NCI-H1436 (cell line): ENCODE data around the gene ANGEL1.

Experiments used
- DNase-seq: peaks from one replicate; lab custom pipeline; 2025; lab: John Stamatoyannopoulos, UW

Gene ANGEL1, protein sequence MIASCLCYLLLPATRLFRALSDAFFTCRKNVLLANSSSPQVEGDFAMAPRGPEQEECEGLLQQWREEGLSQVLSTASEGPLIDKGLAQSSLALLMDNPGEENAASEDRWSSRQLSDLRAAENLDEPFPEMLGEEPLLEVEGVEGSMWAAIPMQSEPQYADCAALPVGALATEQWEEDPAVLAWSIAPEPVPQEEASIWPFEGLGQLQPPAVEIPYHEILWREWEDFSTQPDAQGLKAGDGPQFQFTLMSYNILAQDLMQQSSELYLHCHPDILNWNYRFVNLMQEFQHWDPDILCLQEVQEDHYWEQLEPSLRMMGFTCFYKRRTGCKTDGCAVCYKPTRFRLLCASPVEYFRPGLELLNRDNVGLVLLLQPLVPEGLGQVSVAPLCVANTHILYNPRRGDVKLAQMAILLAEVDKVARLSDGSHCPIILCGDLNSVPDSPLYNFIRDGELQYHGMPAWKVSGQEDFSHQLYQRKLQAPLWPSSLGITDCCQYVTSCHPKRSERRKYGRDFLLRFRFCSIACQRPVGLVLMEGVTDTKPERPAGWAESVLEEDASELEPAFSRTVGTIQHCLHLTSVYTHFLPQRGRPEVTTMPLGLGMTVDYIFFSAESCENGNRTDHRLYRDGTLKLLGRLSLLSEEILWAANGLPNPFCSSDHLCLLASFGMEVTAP

DNA sequence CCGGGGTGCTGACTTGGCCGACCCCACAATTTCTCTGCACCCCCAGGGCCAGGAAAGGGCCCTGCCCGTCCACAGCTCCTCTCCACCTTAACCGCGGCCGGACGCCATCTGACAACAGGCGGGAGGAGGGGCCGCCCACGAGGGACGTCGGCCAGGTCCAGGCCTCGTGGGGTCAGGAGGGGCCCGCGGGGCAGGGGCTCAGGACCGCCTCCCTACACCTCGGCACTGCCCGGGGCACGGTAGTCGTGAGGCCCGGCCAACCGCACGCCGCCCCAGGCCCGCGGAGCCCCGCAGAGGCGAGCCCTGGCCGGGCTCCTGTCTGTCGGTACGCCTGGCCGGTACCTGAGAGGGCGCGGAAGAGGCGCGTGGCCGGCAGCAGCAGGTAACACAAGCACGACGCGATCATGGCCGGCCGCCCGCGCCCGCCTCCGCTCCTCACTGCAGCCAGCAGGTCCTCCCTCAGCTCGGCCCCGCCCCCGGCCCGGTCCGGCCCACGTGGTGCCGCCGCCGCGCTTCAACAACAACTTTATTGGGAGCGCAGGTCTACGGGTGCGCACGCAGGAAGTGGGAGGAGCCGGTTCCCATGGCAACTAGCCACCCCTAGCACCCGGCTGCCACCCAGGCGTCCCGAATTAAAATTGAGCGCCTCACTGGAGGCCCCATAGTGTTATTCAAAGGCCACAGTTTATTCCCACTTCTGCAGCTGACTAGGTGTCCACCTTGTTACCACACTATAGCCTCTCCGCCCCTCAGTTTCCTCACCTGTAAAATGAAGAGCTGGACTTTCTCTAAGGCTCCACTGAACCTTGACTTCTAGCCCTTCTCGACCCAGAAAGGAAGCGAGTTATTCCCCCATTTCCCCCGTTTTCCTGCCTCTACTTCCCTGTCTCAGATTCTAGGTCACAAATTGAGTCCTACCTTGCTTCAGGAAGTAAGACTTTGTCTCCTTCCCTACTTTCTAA, at the start of gene ANGEL1:
Gene ANGEL1, minus strand, starts transcription at position 461 of the 962 bp plus-strand sequence. Its CDS starts 55 bp downstream, at position 406.
- peak; percentile 93 for DNase-seq

DNA sequence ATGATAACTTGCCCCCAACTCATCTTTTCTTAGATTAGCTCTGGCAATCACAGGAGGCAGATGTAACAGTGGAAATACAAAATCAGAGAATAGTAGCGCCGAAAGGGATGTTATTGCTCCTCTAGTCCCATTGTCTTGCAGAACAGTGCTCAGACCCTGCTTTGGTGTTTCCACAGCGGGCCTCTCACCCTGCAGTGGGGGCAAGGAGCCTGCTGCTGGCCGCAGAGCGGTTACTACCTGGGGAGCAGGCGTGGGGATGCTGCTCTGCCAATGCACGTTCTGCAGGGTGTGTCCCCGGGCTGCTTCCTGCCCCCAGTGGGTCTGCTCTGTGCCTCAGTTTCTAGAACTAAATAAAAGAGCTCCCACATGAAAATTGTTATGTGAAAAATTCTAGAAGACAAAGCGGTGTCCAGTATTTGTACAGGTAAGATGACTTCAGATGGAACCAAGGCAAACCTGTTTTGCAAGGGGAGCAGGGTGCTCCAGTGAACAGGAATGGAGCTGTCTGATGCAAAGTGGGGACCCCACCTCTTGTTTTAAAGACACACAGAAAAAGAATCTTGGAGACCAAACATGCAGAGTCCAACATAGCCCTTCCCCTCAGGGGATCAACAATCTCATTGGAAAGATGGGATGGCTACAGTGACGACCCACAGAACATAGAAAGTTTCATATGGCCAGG, 49.0 kb upstream of the ANGEL1 start:
- no peak for DNase-seq

DNA sequence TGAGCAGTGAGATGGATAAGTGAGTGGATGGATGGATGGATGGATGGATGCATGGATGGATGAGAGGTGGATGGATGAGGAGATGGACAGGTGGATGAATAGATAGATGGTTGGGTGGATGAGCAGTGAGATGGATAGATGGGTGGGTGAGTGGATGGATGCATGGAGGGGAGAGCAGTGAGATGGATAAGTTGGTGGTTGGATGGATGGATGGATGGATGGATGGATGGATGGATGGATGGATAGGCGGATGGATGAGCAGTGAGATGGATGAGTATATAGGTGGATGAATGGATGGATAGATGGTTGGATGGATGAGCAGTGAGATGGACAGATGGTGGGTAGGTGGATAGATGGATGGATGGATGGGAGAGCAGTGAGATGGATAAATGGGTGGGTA, 44.1 kb upstream of the ANGEL1 start:
- DNase-seq: no peak

DNA sequence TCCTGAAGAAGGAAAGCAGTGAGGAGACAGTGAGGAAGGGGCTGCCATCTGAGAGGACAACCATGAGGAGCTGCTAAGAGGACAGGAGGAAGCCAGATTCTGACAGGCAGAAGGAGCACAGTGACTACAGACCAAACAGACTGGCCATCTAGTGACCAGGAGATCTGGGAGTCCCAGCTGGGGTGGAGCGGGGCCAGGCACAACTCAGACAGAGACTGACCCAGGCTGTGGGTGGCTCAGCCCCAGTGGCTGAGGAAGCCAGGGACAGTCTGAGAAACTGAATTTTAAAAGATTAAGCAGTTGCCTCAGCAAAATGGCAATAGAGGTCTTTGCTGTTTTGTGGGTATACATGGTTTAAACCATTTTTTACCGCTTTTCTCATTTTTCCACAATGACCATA, 42.4 kb upstream of the ANGEL1 start:
- DNase-seq: no peak

DNA sequence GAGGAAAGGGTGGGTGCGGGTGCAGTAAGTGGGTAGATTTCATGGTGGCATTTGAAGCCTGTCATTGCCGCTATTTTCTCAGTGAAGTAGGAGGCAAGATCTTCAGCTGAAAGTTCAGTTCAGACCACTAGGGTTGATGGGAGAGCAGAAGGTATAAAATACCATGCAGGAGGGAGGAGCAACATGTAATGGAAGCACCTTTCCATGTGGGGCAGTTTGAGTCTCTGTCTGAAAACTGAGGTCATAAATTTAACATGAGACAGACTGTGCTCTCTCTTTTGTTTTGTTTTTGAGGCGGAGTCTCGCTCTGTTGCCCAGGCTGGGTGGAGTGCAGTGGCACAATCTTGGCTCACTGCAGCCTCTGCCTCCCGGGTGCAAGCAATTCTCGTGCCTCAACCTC, 36.2 kb upstream of the ANGEL1 start:
- no peak for DNase-seq

DNA sequence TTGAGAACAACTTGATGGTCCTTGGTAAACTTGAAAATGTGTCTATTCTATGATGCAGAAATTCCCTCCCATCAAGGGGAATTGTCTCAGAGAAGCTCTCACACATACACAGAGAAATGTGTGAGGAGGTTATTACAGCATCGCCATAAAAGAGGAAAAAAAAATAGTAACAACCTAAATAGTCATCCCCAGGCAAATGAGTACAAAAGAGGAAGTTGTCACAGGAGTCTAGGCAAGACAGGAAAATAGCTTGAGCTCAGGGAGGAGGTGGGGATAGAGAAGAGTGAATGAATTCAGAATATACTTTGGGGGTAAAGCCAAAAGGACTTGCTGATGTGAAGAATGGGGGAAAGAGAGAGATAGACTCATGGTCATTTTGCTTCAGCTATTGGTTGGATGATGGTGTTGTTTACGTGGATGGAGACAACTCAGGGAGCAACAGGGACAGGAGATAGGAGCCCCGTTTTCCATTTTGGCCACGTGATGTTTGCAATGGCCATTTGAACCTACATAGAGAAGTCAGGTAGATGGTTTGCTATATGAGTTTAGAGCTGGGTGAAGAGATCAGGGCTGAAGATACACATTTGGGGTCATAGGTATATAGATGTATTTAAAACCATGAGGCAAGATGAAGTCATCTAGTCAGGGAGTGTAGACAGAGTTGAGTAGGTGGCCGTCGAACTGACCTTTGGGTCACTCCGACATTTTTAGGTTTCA, 33.8 kb upstream of the ANGEL1 start:
- no peak for DNase-seq

DNA sequence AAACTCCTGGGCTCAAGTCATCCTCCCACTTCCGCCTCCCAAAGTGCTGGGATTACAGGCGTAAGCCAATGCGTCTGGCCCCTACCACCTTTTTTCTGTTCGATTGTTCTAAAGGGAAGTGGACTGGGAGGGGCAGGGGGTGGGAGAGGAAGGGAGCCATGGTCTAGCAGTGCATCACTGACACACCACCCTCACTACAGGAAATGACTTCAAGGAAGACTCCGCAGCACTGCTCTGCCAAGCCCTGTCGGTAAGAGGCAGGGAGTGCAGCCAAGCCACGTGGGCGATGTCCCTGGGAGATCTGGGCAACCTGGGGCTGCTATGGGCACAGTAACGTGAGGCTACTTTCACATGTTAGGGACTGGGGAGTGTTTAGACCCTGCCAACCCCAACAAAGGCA, 31.5 kb upstream of the ANGEL1 start:
- DNase-seq: no peak

DNA sequence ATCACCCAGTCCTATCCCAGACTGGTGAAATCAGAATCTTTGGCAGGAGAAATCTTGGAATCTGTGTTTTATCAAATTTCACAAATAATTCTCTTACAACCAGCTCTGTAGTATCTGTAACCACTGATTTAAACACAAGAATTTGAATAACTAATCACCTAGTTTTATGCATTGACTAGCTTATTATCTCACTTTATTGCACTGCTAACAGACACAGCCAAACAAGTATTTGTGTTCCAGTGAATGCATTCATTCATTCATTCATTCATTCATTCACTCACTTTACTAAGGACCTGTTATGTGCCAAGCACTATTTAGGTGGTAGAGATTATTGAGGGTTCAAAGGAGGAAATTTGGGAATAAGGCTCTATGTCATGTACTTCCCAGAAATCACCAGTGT, 29.7 kb upstream of the ANGEL1 start:
- DNase-seq: no peak

DNA sequence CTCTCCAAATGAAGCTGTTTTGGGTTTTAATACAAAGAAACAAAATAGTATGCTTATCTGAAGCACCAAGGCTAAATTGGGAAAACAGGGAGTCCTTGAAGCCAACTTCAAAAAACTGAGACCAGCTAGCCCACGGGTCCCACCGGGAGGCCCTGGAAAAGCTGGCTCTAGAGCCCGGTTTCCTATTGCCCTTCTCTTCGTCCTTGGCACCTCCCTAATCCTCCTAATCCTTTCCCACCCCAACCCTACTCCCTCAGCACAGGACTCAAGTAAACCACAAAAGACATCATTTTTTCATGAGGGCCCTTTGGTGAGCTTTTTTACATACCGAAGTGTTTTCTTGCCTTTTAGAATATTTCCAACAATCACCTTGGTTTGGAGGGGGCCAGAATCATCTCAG, 24.8 kb upstream of the ANGEL1 start:
- no peak for DNase-seq

DNA sequence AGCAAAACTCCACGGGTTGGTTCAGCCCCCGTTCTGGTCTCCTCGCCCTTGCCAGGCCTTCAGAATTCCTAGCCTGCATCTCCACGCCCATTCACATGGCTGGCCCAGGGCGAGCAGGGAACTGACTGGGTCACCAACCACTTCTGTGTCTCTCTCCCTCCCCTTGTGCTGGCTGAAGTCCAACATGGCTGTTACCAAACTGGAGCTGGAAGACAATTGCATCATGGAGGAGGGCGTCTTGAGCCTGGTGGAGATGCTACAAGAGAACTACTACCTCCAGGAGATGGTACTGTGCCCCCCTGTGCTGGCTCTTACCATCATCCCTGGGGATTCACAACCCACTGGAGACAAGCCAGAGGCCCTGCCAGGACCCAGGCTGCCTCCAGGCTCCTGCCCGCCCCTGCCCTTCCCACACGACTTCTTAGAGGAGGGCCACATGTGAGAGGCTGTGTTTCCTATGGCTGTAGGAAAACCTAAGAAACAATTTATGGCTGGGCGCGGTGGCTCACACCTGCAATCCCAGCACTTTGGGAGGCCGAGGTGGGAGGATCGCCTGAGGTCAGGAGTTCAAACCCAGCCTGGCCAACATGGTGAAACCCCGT, 23.4 kb upstream of the ANGEL1 start:
- no peak for DNase-seq

DNA sequence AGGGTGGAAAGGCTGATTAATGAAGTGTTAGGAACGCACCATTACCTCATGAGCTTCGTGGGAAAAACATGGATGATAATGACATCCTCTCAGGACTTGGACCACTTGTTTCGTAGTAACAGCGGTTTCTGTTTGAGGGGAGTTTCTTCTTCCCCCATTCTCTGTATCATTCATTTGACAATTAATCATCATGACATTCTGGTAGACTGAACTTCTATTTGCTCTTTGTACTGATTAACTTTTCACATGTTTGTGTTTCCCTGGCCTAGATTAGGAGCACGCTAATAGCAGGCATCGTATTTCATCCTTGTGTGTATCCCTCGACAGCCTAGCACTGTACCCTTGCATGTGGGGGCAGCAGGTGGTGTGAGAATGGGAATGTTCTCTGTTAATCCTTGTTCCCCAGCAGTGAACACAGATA, 21.6 kb upstream of the ANGEL1 start:
- no peak for DNase-seq

DNA sequence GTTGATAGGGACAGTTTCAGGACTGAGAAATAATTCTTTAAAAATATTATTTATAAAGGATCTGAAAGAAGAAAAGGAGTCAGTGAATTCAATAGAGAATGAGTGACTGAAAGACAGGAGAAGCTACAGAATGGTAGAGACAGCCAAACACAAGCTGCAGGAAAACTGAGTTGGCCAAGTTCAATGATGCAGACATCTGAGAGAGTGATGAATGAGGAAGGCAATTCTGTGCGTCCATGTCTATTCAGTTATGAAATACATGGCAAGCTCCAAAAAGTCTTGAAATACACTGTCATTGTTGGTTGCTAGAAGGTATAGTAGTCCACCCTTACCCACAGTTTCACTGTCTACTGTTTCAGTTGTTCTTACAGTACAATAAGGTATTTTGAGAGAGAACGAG, 20.3 kb upstream of the ANGEL1 start:
- DNase-seq: no peak

DNA sequence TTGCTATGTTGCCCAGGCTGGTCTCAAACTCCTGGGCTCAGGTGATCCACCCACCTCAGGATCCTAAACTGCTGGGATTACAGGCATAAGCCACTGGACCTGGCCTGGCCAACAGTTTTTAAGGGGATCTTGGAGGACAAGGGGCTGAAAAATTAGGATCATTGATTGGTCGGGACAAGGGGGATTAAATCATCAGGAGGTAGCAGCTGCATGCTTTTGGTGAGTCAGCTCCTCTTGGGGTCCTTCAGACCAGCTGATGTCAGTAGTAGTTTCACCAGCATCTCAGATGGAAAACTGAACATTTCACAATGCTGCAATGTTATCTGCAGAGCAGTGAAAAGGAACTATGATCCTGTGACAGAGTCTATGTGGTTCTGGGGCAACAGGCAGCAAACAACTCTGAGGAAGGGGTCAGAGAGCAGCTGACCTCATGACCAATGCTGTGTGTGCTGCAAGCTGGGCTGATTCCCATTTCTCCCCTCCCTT, 19.9 kb upstream of the ANGEL1 start:
- DNase-seq: no peak

DNA sequence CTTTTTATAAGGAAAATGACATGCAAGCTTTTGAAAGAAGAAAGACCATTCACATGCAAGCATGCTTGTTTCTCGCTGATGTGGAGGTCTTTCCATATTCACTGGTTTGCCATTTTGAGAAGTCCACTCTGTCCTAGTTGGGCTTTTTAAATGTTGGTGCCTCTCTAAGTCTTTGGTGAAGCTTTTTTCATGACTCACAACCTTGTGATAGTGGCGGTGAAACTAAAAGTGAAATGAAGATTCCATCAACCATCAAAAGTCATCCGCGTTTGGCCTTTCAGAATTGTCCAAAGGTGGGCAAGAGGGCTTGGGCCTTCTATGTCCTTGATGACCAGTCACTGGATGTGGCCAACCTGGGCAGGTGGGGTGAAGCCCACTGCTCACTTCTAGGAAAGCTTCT, 17.9 kb upstream of the ANGEL1 start:
- DNase-seq: no peak

DNA sequence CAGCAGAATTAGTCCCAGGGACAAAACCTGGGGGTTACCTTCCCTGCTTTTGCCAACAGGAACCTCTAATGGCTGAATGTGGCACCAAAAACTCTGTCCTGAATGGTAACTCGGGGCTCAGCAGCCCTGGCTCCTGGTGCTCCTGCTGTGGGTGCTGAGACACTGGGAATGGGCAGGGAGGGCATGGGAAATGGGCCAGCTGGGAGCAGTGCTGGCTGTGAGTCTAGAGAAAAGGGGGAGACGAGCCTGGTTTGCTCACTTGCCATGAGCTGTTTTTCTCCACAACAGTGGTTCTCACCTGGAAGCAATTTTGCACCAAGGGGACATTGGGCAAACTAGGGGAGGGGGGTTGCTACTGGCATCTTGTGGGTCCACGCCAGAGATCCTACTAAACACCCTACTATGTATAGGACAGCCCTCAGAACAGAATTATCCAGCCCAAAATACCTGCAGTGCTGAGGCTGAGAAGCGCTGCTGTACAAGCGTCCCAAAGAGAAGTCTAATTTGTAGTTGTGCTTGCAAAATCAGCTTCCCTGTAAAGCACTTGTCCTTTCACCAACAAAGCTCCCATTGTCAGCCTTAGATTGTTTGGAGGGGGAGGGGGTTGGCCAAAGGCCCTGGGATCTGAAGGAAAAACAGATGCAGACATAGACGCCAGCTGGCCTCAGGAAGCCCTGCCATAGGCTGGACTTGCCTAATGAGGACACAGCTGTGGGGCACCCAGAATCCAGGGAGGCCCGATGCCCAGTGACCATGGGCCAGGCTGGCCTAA, 17.2 kb upstream of the ANGEL1 start:
- DNase-seq: no peak

DNA sequence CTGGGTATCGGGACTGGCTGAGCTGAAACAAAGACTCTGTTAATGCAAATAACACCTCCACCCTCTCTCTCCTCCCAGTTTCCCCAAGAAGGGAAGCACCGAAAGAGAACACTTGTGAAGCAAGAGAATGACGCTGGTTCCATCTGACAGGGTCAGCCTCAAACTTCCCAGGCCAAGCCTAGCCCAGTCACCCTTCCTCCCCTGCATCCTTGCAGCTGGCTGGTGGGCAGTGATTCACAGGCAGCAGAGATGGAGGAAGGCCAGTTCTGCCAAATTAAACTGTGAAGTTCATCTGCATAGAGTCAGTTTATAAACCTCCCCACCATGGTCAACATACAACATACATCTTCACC, 16.3 kb upstream of the ANGEL1 start:
- no peak for DNase-seq

DNA sequence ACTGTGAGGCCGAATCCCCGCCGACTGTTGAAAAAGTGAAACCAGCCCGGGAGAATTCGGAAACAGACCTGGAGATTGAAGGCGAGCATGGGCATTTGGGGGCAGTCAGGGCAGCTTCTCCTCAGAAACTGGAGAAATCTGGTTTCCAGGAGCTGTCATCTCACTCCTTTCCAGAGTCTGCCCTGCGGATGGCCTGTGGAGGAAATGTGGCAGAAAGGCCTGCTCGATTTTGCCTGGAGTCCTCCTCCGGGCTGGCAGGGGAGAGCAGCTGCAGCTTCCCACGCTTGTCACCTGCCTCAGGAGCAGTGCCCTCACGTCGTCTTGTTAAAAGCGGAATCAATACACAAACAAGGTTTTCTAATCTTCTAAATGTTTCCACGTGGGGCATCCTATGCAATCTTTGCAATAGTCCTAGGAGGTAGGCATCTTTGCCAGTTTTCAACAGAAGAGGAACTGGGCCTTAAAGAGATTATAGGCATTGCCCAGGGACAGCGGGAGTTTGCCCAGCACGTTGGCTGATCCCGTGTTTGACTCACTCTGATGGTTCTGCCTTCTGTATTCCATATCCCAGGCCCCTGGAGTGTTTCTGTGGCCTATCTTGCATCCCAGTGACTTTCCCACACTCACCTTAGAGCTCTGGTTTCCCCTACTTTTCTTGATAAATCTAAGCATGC, 15.8 kb upstream of the ANGEL1 start:
- no peak for DNase-seq

DNA sequence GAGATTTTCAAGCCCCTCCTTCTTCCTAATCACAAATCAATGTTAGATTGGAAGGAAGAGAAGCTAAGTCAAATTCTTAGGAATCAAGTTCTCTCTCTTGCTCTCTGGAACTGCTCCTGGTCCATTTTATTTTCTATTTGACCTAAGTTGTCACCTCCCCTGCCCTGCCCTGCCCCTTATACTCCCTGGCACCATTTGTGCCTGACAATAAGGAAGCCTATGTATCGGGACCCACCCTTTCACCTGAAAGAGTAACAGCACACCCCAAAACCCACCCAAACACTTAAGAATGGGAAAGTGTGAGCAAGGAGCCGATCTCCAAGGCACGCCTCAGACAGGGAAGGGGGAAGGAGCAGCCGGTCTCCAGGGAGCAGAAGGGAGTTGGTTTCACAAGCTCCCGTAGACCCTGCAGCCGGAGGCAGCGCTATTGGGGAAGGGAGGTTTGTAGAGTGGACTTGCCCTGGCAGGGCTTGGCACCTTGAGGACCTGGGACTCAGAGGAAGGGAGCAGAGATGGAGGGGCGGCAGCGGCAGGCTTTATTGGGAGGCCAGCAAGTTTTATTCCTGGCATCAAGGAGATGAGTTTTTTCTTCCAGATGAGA, 15.1 kb upstream of the ANGEL1 start:
- DNase-seq: no peak

DNA sequence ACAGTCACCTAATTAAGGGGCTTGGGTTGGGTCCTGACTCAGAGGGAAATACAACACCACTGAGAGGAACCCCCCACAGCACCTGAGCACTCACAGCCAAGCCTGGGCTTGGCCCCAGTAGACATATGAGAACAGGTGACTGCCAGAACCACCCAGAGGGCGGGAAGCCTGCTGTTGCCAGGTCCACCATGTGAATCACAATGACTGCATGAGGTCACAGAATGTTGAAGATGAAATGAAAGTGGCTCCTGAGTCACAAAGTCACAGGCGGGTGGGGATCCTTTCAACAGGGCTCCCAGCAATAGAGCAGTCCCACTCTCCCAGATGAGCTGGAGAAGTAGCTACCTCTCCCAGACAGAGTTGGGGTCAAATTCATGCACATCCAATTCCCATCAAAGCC, 13.4 kb upstream of the ANGEL1 start, which contains the start of gene LRRC74A:
Gene LRRC74A, plus strand, starts transcription at position 287 of the 400 bp plus-strand sequence. CDS start 290 bp downstream, outside the sequence.
- no peak for DNase-seq
